SK-N-SH treated with all-trans-retinoic acid at 6 μM for 48 hours (cell line): ENCODE results near the gene ZDHHC20.
A peak's percentile ranks its signal among the peaks of the same experiment; 100 is the strongest.

ENCODE experiments used
- ATAC-seq: fragments of 200-7000 bp; cut with Tn5 transposase; 3 replicates; pipeline ENCODE4 v1.9.1; 2020; ENCODE audit warnings: mild to moderate bottlenecking, moderate library complexity
- ARNTL ChIP-seq: fragments of 450-650 bp; formaldehyde crosslinking; IDR thresholded peaks from 2 replicates; pipeline ENCODE4 v1.5.0; 2020; ENCODE audit warnings: low read depth, mild to moderate bottlenecking, moderate library complexity, borderline replicate concordance
- BACH2 ChIP-seq: fragments of 250-450 bp; sonication (Bioruptor Pico); IDR thresholded peaks from 2 replicates; pipeline ENCODE4 v1.9.0; 2021; ENCODE audit warnings: mild to moderate bottlenecking, borderline replicate concordance
- CREB5 ChIP-seq: fragments of 250-450 bp; sonication (Bioruptor Pico); IDR thresholded peaks from 2 replicates; pipeline ENCODE4 v1.5.1; 2020; ENCODE audit warnings: low read depth, mild to moderate bottlenecking, moderate library complexity
- CSRNP3 ChIP-seq: fragments of 250-450 bp; sonication (Bioruptor Pico); IDR thresholded peaks from 2 replicates; pipeline ENCODE4 v1.5.1; 2021; ENCODE audit warnings: mild to moderate bottlenecking, moderate library complexity
- ESRRG ChIP-seq: fragments of 250-450 bp; sonication (Bioruptor Pico); IDR thresholded peaks from 2 replicates; pipeline ENCODE4 v1.6.1; 2021; ENCODE audit warnings: mild to moderate bottlenecking
- GLIS3 ChIP-seq: fragments of 250-450 bp; sonication (Bioruptor Pico); IDR thresholded peaks from 2 replicates; pipeline ENCODE4 v1.5.0; 2020; ENCODE audit warnings: mild to moderate bottlenecking, moderate library complexity
- ISL1 ChIP-seq: fragments of 250-450 bp; sonication (Bioruptor Pico); IDR thresholded peaks from 2 replicates; pipeline ENCODE4 v2.1.2; 2022; ENCODE audit warnings: mild to moderate bottlenecking, moderate library complexity
- OSR1 ChIP-seq: fragments of 250-450 bp; sonication (Bioruptor Pico); IDR thresholded peaks from 2 replicates; pipeline ENCODE4 v1.8.0; 2022; ENCODE audit warnings: moderate library complexity, mild to moderate bottlenecking, inconsistent platforms
- PATZ1 ChIP-seq: fragments of 250-450 bp; sonication (Bioruptor Pico); IDR thresholded peaks from 2 replicates; pipeline ENCODE4 v1.8.0; 2020; ENCODE audit warnings: mild to moderate bottlenecking, moderate library complexity, borderline replicate concordance
- POU6F1 ChIP-seq: fragments of 250-450 bp; sonication (Bioruptor Pico); IDR thresholded peaks from 2 replicates; pipeline ENCODE4 v1.8.0; 2021; ENCODE audit warnings: low read depth, mild to moderate bottlenecking, moderate library complexity, borderline replicate concordance
- PPARA ChIP-seq: fragments of 250-450 bp; sonication (Bioruptor Pico); IDR thresholded peaks from 2 replicates; pipeline ENCODE4 v1.5.0; 2020; ENCODE audit warnings: mild to moderate bottlenecking, borderline replicate concordance
- RARB ChIP-seq: fragments of 250-450 bp; sonication (Bioruptor Pico); IDR thresholded peaks from 2 replicates; pipeline ENCODE4 v1.8.0; 2021; ENCODE audit warnings: mild to moderate bottlenecking, moderate library complexity
- SNAI2 ChIP-seq: fragments of 250-450 bp; sonication (Bioruptor Pico); IDR thresholded peaks from 2 replicates; pipeline ENCODE4 v1.5.0; 2020; ENCODE audit warnings: mild to moderate bottlenecking, moderate library complexity
- TCF4 ChIP-seq: fragments of 250-450 bp; sonication (Bioruptor Pico); IDR thresholded peaks from 2 replicates; pipeline ENCODE4 v1.8.0; 2021; ENCODE audit warnings: mild to moderate bottlenecking, moderate library complexity, borderline replicate concordance
- TOX ChIP-seq: fragments of 250-450 bp; sonication (Bioruptor Pico); IDR thresholded peaks from 2 replicates; pipeline ENCODE4 v1.8.0; 2021; ENCODE audit warnings: mild to moderate bottlenecking, moderate library complexity, borderline replicate concordance
- TSHZ2 ChIP-seq: fragments of 250-450 bp; sonication (Bioruptor Pico); IDR thresholded peaks from 2 replicates; pipeline ENCODE4 v1.5.0; 2020; ENCODE audit warnings: mild to moderate bottlenecking, moderate library complexity
- ZC3H10 ChIP-seq: fragments of 250-450 bp; sonication (Bioruptor Pico); IDR thresholded peaks from 2 replicates; pipeline ENCODE4 v1.5.1; 2021; ENCODE audit warnings: mild to moderate bottlenecking, moderate library complexity
- ZFP3 ChIP-seq: fragments of 250-450 bp; sonication (Bioruptor Pico); IDR thresholded peaks from 2 replicates; pipeline ENCODE4 v1.5.0; 2020; ENCODE audit warnings: mild to moderate bottlenecking, moderate library complexity
- ZFP30 ChIP-seq: fragments of 450-650 bp; formaldehyde crosslinking; IDR thresholded peaks from 2 replicates; pipeline ENCODE4 v1.5.0; 2022; ENCODE audit warnings: mild to moderate bottlenecking, moderate library complexity
- ZNF70 ChIP-seq: fragments of 450-650 bp; formaldehyde crosslinking; IDR thresholded peaks from 2 replicates; pipeline ENCODE4 v1.5.0; 2020; ENCODE audit warnings: mild to moderate bottlenecking, moderate library complexity
- ZNF8 ChIP-seq: fragments of 450-650 bp; formaldehyde crosslinking; IDR thresholded peaks from 2 replicates; pipeline ENCODE4 v1.5.0; 2020; ENCODE audit warnings: mild to moderate bottlenecking, moderate library complexity

ZDHHC20 gene

GRCh38 chr13:21338639-21339278, 120.3 kb downstream of the ZDHHC20 start:
- TF ChIP-seq RARB (no peak), ZNF8 (no peak), ZNF70 (CRISPR knock-in tag) (no peak), ZC3H10 (CRISPR knock-in tag) (no peak), ZFP30 (CRISPR knock-in tag) (no peak), PPARA (CRISPR knock-in tag) (no peak), ISL1 (no peak), TOX (CRISPR knock-in tag) (no peak), ARNTL (CRISPR knock-in tag) (no peak), TCF4 (CRISPR knock-in tag) (no peak), GLIS3 (CRISPR knock-in tag) (no peak), BACH2 (CRISPR knock-in tag) (no peak), POU6F1 (CRISPR knock-in tag) (no peak), ZFP3 (CRISPR knock-in tag) (no peak)
- no peak for ATAC-seq

GRCh38 chr13:21338156-21338555, 120.9 kb downstream of the ZDHHC20 start:
- TF ChIP-seq ZFP30 (CRISPR knock-in tag) = no peak
- TF ChIP-seq, all 23 proteins: peak for 0
- 0 out of 3 replicates have a peak, but pooled peaks have one; percentile 26 for ATAC-seq

GRCh38 chr13:21336609-21337349, 122.3 kb downstream of the ZDHHC20 start:
- TF ChIP-seq TOX (CRISPR knock-in tag) (no peak), ZNF8 (no peak), CSRNP3 (CRISPR knock-in tag) (no peak), TSHZ2 (CRISPR knock-in tag) (no peak), OSR1 (no peak), ZC3H10 (CRISPR knock-in tag) (no peak), ESRRG (no peak), BACH2 (CRISPR knock-in tag) (no peak), ARNTL (CRISPR knock-in tag) (no peak), CREB5 (CRISPR knock-in tag) (no peak), TCF4 (CRISPR knock-in tag) (no peak), ZFP3 (CRISPR knock-in tag) (no peak)
- ATAC-seq = peak; percentile 51

- no peak for ATAC-seq
- no peak for TF ChIP-seq ZFP3 (CRISPR knock-in tag)
- TF ChIP-seq BACH2 (CRISPR knock-in tag) = no peak
- no peak for TF ChIP-seq TOX (CRISPR knock-in tag)
- TF ChIP-seq SNAI2 (CRISPR knock-in tag) = no peak
- TF ChIP-seq PPARA (CRISPR knock-in tag) = no peak
- TF ChIP-seq PATZ1 (CRISPR knock-in tag) = no peak
- TF ChIP-seq OSR1 = no peak
These were observed 125.9 kb downstream of the ZDHHC20 start for GRCh38 chr13:21333186-21333585.
